ENCODE measurements around the gene NPR3. TPM values are rescaled to one million over a fixed set of nuclear protein-coding genes. Genes with fewer than 3 reads are reported as not detected.

Gene NPR3, protein sequence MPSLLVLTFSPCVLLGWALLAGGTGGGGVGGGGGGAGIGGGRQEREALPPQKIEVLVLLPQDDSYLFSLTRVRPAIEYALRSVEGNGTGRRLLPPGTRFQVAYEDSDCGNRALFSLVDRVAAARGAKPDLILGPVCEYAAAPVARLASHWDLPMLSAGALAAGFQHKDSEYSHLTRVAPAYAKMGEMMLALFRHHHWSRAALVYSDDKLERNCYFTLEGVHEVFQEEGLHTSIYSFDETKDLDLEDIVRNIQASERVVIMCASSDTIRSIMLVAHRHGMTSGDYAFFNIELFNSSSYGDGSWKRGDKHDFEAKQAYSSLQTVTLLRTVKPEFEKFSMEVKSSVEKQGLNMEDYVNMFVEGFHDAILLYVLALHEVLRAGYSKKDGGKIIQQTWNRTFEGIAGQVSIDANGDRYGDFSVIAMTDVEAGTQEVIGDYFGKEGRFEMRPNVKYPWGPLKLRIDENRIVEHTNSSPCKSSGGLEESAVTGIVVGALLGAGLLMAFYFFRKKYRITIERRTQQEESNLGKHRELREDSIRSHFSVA
- 10 to 100 TPM; 30.1 to 45.7 (median 37.2) TPM for polyA plus RNA-seq (ENCODE audit: insufficient read depth in 1 of 5, insufficient read length in 5 of 5, low replicate concordance in 1 of 5)
- long read RNA-seq, donor 1, full-length matches to known transcripts = 4 of 4 reads
- long read RNA-seq, donor 1, partial matches to known transcripts = 0 of 4 reads
- long read RNA-seq, donor 1, other reads (novel, unspliced or antisense) = 0 of 4 reads
- long read RNA-seq, donor 2, partial matches to known transcripts = 0 of 4 reads
- long read RNA-seq, donor 2, other reads (novel, unspliced or antisense) = 0 of 4 reads
- long read RNA-seq, donor 3, full-length matches to known transcripts = 5 of 5 reads
- long read RNA-seq, donor 3, partial matches to known transcripts = 0 of 5 reads
- long read RNA-seq, donor 3, other reads (novel, unspliced or antisense) = 0 of 5 reads
- long read RNA-seq, donor 4, full-length matches to known transcripts = 12 of 19 reads
- long read RNA-seq, donor 4, partial matches to known transcripts = 7 of 19 reads
- long read RNA-seq, donor 4, other reads (novel, unspliced or antisense) = 0 of 19 reads
- long read RNA-seq, donor 5, full-length matches to known transcripts = 8 of 23 reads
- long read RNA-seq, donor 5, partial matches to known transcripts = 15 of 23 reads
- long read RNA-seq, donor 5, other reads (novel, unspliced or antisense) = 0 of 23 reads
- long read RNA-seq, donor 6, full-length matches to known transcripts = 12 of 12 reads
- long read RNA-seq, donor 6, partial matches to known transcripts = 0 of 12 reads
- long read RNA-seq, donor 6, other reads (novel, unspliced or antisense) = 0 of 12 reads
- long read RNA-seq, donor 7, full-length matches to known transcripts = 14 of 14 reads
- long read RNA-seq, donor 7, partial matches to known transcripts = 0 of 14 reads
- long read RNA-seq, donor 7, other reads (novel, unspliced or antisense) = 0 of 14 reads
- long read RNA-seq, donor 8, full-length matches to known transcripts = 3 of 3 reads
- long read RNA-seq, donor 8, partial matches to known transcripts = 0 of 3 reads
- long read RNA-seq, donor 8, other reads (novel, unspliced or antisense) = 0 of 3 reads

DNA sequence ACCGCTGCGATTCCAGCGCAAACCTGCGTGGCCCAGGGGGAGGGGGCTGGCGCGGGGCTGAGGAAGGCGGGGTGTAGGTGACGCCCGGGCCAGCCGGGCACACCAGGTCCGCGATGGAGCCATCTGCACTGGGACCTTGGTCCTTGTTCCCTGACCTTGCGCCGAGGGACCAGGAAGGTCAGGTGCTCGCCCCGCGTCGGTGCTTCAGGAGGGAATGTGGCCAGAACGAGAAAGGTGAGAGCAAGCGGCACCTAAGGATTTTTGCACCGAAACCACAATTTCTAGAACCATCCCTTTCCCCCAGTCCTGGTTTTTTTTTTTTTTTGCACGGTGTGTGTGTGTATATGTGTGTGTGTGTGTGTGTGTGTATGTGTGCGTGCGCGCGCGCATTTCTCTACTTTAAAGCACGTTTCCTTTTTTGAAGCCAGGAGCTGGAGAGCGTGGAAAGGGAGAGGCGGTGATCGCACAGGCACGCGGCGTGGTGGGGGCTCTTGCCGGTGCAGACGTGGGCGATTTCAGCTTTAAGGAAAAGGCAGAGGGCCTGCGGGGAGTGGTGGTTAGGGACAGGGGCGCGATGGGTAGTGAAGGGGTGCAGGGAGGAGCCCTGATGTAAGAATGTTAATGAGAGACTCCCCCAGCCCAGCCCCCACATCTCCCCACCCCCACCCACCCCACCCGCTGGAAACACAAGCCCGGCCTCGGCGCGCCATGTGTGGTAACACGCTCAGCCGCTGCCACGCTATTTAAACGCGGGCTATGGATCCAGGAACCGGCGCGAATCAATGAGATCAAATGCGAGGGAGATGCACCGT lies at the start of gene NPR3:
Gene NPR3, plus strand, starts transcription at position 772 of the 812 bp plus-strand sequence. CDS start 456 bp downstream, outside the sequence.
- DNase-seq = peak in 1 of 2 donors; percentile 26

DNA sequence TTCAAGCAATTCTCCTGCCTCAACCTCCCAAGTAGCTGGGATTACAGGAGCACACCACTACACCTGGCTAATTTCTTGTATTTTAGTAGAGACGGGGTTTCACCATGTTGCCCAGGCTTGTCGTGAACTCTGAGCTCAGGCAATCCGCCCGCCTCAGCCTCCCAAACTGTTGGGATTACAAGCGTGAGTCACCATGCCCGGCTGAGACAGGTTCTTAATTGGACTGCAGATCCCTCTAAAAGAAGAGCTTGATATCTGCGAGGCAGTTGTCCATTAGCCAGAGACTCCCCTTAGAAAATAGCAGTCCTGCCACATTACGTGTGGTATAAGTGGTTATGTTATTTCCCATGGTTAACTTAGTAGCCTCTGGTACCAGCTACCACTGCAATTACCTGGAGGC lies 46.6 kb upstream of the NPR3 start:
- no peak for DNase-seq

DNA sequence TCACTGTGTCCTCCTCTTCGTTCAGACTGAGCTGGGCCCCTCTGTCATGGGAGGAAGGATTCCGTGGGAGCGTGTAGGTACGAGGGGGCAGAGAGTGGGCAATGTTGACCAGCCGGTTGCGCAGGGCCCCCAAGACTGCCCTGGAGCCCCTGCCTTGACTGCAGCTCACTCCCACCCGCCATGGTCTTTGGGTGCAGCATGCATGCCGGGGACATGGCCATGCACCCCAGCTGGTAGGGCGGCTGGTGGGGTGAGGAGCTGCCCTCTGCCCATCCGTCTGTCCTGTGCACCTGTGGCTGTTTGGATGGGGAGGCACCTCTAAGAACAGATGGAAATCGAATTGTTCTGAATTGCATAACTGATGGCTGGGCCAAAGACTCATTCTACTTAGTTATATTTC lies 42.6 kb upstream of the NPR3 start:
- no peak for DNase-seq

DNA sequence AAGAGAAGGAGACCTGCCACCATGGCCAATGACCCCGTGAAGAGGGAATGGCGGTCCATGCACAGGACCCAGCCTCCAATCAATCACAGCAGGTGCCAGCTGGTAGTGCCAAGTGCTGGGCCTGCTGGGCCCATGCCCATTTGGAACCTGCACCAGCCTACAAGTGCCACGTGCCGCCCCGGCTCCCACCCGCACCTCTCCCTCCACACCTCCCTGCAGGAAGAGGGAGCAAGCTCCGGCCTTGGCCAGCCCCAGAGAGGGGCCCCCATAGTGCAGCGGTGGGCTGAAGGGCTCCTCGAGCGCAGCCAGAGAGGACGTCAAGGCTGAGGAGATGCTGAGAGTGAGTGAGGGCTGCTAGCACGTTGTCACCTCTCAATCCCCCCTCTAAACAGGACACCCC lies 37.8 kb upstream of the NPR3 start:
- DNase-seq = no peak

DNA sequence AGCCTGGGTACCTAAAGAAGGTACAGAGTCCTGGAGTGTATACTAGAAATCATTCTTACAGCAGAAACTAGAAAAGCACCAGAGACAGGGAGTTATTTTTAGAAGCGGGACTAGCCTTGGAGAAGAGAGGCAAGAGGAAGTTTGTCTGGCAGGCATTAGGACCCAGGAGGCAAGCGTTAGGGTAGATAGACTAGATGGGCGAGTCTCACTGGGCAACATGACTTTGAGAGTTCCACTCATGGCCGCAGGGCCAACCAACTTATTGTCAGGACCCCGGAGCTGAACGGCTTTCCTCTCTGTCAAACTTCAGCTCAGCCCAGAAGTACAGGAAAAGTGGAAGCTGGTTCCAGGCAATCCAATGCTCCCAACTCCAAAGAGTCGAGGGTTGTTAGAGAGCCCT lies 34.1 kb upstream of the NPR3 start:
- no peak for DNase-seq

DNA sequence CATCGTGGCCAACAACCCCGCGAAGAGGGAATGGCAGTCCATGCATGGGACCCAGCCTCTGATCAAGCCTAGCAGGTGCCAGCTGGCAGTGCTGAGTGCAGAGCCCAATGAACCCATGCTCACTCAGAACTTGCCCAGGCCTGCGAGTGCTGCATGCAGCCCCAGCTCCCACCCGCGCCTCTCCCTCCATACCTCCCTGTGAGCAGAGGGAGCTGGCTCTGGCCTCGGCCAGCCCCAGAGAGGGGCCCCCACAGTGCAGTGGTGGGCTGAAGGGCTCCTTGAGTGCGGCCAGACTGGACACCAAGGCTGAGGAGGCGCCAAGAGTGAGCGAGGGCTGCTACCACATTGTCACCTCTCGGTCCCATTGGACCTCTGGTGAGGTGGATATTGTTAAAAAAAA lies 32.6 kb upstream of the NPR3 start:
- DNase-seq = no peak

DNA sequence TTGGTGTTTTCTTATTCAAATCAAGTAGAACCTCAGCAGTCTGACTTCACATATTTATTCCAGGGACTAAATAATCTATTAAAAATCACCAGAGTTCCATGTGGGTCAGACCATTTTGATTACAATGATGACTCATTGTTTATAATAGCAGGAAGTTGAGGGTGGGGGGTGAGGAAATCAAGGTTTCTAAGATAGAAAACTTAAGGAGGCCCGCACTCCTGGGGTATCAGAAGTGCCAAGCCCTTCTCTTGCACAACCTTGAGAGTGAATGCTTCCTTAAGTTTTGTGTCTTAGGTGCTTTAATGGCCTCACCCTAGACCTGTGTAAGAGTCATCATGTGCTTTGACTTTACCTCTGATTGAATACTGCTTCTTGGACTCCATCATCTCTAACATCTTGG lies 31.9 kb upstream of the NPR3 start:
- DNase-seq = no peak

DNA sequence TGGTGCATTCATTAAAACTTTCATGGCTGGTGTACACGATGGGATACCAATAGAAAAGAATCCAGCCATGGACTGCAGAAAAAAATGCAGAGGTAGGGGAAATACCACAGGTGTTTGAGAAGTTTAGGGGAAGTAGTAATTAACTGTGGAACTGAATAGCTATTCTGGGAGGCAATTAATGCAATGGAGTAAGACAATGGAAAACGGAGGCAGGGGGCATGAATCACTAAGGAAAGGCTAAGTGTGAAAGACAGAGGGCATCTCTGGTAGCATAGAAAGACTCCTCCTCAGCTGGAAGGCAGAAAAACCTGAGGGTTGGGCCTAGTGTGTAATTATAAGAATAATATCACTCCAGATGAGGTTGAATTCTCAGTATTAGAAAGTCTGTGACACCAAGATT lies 30.9 kb upstream of the NPR3 start:
- DNase-seq = no peak

DNA sequence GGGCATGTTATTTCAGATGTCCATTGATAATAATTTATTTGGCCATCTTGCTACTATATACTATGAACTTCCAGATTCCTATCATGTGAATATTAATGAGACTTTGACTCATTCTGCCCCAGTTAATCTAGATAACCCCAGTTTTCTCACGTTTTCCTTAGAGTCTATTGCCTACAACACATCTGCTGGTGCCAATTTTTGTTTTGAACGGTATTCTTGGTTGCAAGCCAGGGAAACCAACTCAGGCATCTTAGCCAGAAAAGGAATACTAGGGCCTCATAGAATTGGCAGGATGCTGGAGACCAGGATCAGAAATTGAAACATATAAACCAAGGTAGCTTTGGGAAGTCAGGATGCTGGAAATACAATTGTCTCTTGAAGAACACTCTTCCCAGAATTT lies 28.0 kb upstream of the NPR3 start:
- no peak for DNase-seq

DNA sequence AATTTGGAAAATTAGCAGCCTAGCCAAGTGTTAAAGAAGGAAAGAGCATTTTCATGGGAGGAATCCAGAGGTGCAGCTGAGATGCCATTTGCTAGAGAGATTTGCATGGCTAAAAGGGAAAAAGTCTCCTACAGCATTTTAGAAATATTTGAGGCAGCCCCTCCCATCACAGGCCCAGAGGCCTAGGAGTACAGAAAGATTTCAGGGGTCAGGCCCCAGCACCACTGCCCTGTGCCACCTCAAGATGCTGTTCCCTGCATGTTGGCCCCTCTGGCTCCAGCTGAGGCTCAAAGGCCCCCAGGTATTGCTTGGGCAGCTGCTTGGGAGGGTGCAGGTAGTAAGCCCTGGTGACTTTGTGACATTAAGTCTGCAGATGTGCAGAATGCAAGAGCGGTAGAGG lies 26.9 kb upstream of the NPR3 start:
- no peak for DNase-seq

DNA sequence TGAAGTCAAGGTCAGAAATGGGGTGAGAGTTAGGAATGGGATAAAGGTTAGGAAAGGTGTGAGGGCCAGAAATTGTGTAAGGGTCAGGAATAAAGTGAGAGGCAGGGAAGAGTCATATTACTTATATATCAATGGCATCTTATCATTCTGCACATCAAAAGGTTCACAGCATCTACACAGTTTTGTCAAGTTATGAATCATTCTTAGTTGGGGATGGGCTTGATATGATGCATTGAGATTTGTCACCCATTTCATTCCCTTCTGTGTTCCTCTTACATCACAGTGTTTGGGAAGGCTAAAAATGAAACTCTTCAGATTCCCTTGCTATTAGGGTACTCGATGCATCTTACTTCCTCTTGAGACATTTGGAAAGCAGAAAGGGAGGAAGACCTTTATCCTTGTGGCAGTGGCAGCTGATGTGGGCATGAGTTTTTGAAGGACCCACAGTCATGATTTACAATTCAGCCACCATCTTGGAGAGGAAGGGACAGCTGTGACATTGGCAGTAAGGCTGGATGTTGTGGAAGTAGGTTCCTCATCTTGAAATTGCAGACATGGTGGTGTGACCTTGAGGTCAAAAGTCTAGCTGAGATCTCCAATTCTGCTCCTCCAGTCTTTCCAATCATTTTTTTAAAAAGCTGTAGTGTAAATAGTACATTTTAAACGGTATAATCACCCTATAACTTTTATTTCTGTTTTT lies 24.2 kb upstream of the NPR3 start:
- peak in 1 of 2 donors; percentile 4 for DNase-seq

DNA sequence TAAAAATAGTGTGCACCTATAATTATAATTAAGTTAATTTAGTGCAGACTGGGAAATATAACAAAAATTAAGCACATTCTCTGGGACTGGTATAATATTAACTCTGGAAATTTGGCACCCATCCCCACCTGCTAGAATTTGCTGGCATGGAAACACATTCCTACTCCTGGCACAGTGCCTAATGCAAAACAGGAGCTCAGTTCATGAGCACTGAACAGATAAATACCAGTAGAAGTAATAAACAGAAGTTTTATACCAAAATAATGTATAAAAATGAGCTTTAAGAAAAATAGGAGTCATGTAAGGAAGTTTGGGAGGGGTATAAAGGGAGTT lies 23.7 kb upstream of the NPR3 start:
- peak; percentile 22 to 34 for DNase-seq

DNA sequence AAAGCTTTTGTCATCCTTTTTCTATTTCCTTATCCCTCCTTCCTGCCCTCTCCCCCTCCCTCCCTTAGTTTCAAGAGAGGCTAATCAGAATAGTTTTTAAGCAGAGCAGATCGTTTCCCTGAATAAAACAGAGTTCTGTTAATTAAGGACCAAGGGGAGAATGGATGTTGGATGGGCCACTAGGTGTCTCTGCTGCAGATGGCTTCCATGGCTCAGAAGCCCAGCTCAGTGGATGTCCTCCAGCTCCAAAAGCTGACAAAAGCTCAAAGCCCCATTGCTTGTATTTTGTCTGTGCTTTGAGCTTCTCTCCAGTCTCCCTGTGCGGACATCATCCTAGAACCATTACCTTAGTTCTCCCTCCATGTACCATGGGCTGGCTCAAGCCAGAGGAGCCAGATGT lies 21.0 kb upstream of the NPR3 start:
- no peak for DNase-seq

DNA sequence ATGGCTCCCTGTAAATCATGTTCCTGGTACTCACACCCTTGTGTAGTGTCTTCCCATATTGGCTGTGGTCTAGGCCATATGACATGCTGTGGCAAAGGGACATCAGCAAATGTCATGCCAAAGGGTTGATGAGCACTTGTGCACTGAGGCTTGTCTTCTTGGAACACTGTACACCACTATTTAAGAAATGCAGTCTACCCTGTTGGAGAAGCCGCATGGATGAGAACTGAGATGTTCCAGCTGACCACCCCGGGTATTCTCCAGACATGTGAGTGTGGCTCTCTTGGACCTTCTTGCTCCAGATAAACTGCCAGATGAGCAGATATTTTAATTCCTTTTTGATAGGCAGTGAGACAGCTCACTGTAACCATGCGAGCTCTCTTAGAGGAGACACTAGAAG lies 20.5 kb upstream of the NPR3 start:
- DNase-seq = no peak

DNA sequence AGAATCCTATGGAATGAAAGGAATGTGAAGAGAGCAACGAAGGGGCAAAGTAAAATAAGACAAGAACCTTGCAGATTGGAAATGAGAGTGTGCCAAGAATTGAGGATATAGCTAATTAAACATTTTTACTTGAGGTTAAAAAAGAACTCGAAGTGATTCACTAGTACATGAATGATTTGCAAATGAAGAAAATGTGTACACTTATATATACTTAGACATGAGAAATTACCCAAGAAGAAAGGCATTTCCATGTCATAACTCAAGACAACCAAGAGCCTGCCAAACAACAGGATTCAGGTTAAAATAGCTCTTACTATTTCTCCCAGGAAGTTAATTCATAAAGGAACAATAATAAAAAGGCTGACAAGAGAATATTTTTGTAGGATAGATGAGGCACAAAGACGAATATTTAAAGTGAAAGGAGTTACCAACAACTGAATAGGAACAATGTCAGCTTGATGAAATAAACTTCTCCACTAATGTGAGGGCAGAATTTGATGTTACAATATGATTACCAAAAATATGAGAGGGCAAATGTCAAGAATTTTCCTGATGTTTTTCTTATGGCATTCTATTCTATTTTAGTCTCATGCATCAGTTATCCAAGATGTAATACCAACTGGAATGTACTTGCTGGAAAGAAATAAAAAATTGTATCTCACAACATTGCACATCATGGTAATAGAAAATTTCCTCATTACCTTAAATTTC lies 18.9 kb upstream of the NPR3 start:
- no peak for DNase-seq

DNA sequence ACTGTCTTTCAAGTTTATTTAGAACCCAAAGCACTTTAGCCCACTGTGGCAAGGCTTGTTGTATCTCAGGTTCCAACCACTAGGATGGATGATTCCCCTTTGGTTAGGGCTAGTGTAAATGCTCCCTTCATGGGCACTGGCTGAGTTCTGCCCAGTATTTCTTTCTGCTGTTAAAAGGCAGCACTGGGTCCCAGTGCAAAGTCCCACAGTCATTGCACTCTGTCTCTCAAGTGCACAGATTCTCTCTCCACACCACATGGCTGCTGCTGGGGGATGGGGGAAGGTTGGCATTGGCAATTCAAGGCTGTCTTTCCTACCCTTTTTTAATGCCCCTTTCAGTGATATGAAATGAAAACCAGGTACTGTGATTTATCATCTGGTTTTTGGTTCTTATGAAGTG lies 7.2 kb upstream of the NPR3 start:
- no peak for DNase-seq

DNA sequence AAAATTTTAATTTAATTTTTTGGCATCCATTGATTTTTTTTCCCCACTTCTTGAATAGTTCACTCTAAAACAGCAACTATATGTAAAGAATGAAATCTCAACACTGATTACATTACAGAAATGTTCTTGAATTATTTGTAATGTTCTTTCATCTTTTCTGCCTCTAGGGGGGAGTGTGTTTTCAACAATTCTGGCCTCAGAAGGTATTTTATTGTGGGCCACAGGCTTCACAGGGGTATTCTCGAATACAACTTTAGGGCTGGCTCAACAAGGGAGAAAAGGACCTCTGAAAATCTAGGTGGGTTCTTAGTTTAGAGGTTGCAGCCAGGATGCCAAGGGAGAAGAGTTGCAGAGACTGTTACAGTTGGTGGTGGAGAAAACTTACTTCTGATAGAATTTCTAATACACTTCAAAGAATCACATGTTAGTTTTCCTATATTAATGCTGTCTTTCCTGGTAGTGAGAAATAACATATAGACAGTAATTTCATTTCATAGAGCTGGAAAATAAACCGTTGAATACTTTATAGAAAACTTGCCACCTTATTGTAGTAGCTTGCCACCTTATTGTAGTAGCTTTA lies 3.6 kb upstream of the NPR3 start:
- DNase-seq = peak in 1 of 2 donors; percentile 27

DNA sequence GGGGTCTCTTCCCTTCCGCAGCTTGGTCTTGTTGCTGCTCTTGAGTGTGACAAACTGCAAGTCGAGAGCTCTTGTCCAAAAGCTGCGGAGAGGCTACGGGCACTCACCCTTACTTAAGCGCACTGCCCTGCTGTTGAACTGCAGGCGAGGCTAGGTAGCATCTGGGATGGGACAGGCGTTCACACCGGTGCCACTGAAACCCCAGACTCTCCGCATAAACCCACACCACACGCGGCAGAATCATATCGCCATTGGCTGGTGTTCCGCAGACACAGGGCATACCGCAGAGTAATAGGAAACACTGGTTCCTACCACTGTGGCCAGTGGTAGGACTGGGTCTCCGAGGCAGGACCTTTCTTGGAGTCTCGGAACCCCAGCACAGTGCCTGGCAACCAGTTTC lies 2.2 kb upstream of the NPR3 start:
- peak in 1 of 2 donors; percentile 4 for DNase-seq

Data from right lung (tissue), 10 donors.